ENCODE measurements around the gene SPOCD1.

SPOCD1 gene

DNA sequence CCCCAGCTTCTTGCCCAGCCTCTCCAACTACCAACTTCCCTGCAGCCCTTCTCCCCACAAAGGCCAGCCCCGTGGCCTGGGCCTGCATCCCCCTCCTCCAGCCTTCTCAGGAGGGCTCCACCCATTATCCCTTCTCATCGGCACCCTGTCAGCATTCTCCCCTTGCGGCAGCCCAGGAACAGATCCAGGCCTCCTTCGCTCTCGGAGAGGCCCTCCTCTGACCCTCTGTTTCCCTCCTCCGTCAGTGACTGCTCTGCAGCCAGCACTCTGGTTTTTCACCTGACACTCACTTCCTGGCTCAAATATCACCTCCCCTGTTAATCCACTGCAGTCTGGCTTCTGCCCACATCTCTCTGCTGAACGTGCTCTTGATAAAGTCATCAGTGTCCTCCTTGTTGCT lies 69.1 kb downstream of the SPOCD1 start:
- DNase-seq (ENCODE audit: low read depth): no peak
- H3K4me3 ChIP-seq (ENCODE audit: low read length): no peak overlapping the region
- TF ChIP-seq, protein P1, sequence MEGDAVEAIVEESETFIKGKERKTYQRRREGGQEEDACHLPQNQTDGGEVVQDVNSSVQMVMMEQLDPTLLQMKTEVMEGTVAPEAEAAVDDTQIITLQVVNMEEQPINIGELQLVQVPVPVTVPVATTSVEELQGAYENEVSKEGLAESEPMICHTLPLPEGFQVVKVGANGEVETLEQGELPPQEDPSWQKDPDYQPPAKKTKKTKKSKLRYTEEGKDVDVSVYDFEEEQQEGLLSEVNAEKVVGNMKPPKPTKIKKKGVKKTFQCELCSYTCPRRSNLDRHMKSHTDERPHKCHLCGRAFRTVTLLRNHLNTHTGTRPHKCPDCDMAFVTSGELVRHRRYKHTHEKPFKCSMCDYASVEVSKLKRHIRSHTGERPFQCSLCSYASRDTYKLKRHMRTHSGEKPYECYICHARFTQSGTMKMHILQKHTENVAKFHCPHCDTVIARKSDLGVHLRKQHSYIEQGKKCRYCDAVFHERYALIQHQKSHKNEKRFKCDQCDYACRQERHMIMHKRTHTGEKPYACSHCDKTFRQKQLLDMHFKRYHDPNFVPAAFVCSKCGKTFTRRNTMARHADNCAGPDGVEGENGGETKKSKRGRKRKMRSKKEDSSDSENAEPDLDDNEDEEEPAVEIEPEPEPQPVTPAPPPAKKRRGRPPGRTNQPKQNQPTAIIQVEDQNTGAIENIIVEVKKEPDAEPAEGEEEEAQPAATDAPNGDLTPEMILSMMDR (conservative IDR thresholded peaks at IDR 0.05; ENCODE audit: low read depth, low read length): no peak

GRCh38 chr1:31745946-31746670 lies 69.7 kb downstream of the SPOCD1 start:
- no peak for DNase-seq (ENCODE audit: low read depth)
- TF ChIP-seq, protein P1 (conservative IDR thresholded peaks at IDR 0.05; ENCODE audit: low read depth, low read length): no peak
- H3K4me3 ChIP-seq (ENCODE audit: low read length): no peak overlapping the region

DNA sequence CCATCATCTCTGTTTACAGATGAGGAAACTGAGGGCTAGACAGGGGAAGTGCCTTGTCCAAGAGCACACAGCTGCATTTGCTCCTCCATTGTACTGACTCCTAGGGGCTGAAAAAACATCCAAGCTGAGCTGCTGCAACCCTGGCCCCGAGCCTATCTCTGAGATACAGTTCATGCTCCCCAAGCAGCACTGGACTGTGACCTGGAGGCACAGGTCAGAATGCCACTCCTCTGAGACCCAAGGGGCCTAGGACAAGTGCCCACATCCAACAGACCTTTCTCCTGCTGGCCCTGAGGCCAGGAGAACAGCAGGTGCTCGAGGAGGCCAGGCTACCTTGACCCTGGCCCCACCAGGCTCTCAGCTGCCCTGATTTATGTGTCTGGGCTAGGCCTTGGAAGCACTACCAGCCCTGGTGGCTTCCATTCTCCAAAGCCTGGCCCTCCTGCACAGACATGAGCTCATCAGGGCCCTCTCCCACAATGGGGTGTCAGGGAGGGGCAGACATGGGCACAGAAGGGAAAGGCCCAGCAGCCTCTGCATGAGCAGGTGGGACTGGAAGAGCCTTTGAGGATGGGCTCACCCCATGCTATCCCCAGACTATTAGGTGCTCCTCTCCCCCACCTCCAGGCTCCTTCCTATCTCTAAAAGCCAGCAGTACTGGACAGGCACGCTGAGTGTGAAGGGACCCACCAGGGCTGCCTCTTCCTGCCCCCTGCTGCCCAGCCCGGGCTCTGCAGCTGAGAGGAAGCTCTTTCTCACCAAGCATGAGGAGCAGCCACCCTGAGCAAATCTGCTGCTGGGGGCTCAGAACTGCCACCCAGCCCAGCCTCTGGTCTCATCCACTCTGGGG lies 70.5 kb downstream of the SPOCD1 start:
- no peak overlapping the region for H3K4me3 ChIP-seq (ENCODE audit: low read length)
- no peak for DNase-seq (ENCODE audit: low read depth)
- TF ChIP-seq, protein P1 (conservative IDR thresholded peaks at IDR 0.05; ENCODE audit: low read depth, low read length): peak; percentile 92

GRCh38 chr1:31744165-31744888 lies 71.5 kb downstream of the SPOCD1 start:
- H3K4me3 ChIP-seq (ENCODE audit: low read length): no peak overlapping the region
- TF ChIP-seq, protein P1 (conservative IDR thresholded peaks at IDR 0.05; ENCODE audit: low read depth, low read length): no peak
- DNase-seq (ENCODE audit: low read depth): no peak

GRCh38 chr1:31742462-31743212 lies 73.2 kb downstream of the SPOCD1 start:
- no peak overlapping the region for H3K4me3 ChIP-seq (ENCODE audit: low read length)
- TF ChIP-seq, protein P1 (conservative IDR thresholded peaks at IDR 0.05; ENCODE audit: low read depth, low read length): no peak
- no peak for DNase-seq (ENCODE audit: low read depth)

All from retinal pigment epithelial cell (primary cell).